Lung (tissue), 12 donors: ENCODE measurements around the gene MYO10. TPM values are rescaled to one million over a fixed set of nuclear protein-coding genes. Genes with fewer than 3 reads are reported as not detected.
A peak's percentile ranks its signal among the peaks of the same experiment; 100 is the strongest.

Experiments used
- ATAC-seq: fragments of 200-7000 bp; cut with Tn5 transposase; one replicate; pipeline ENCODE4 v1.9.1; 2020; ENCODE audit warnings: moderate number of reproducible peaks; ENCODE audit not compliant: insufficient read depth, low FRiP score
- DNase-seq, 3 donors: peaks; one replicate each; pipeline ENCODE4 v3.0.0-alpha.2; 2013 to 2017
- H3K27ac ChIP-seq, 2 donors: one replicate each; pipeline ENCODE4 v1.5.1; 2013; ENCODE audit warnings: mild to moderate bottlenecking in 2 of 2, moderate library complexity in 2 of 2, control low read depth in 1 of 2, inconsistent platforms in 1 of 2, low read depth in 1 of 2, low read length in 1 of 2
- H3K27me3 ChIP-seq, 3 donors: one replicate each; pipeline ENCODE4 v1.5.1; 2013; ENCODE audit warnings: low read length in 2 of 3; ENCODE audit not compliant: control insufficient read depth in 3 of 3, insufficient read depth in 3 of 3
- H3K36me3 ChIP-seq, 4 donors: one replicate each; pipeline ENCODE4 v1.5.1; 2013; ENCODE audit warnings: low read length in 4 of 4, mild to moderate bottlenecking in 1 of 4, moderate library complexity in 1 of 4; ENCODE audit not compliant: control insufficient read depth in 4 of 4, insufficient read depth in 4 of 4
- H3K4me1 ChIP-seq, 5 donors: one replicate each; pipeline ENCODE4 v1.5.1; 2013; ENCODE audit warnings: low read length in 5 of 5, mild to moderate bottlenecking in 2 of 5, moderate library complexity in 1 of 5; ENCODE audit not compliant: control insufficient read depth in 5 of 5, insufficient read depth in 5 of 5
- H3K4me3 ChIP-seq: one replicate; pipeline ENCODE4 v1.5.1; 2013; ENCODE audit warnings: mild to moderate bottlenecking, control low read depth, moderate library complexity
- H3K9ac ChIP-seq, 2 donors: one replicate each; pipeline ENCODE4 v1.5.1; 2013; ENCODE audit warnings: low read length in 2 of 2, control low read depth in 1 of 2; ENCODE audit not compliant: insufficient read depth in 1 of 2
- H3K9me3 ChIP-seq, 4 donors: one replicate each; pipeline ENCODE4 v1.5.1; 2013; ENCODE audit warnings: low read length in 3 of 4, mild to moderate bottlenecking in 1 of 4, moderate library complexity in 1 of 4; ENCODE audit not compliant: control insufficient read depth in 4 of 4, insufficient read depth in 3 of 4
- WGBS, 2 donors: extraction: QIAGEN DNeasy Blood & Tissue Kit; methylation state at CpG; one replicate each; pipeline ENCODE4 v1.1.7; 2013; 5-methylcytosine and 5-hydroxymethylcytosine counted together
- polyA plus RNA-seq, 2 donors: library from polyadenylated mRNA; stranded (reverse); fragments of 200-250 nt; gene quantifications; one replicate each; pipeline ENCODE4 v1.2.1, GENCODE V29; 2013
- total RNA-seq, 2 donors: library from RNA; depleted of rRNA in 1 of 2; stranded (reverse); fragments of >200 nt in 1 of 2; gene quantifications; one replicate each; pipeline ENCODE4 v1.2.1, GENCODE V29; 2014 to 2021
- TF ChIP-seq, protein P1 (sequence below): IDR thresholded peaks from 2 replicates; pipeline ENCODE4 v1.5.1; 2012; ENCODE audit warnings: mild to moderate bottlenecking; ENCODE audit errors: control extremely low read depth, extremely low read depth
- donor health status: control.
- donor health status: control.
- donor health status: Bipolar disorder and iron deficiency.
- donor health status: healthy.
- donor health status: DM: yes; HTN: yes; CAD: no.

Gene MYO10
- total and polyA plus RNA-seq, 4 donors: 10.6 to 71.5 (median 28.2) TPM

DNA sequence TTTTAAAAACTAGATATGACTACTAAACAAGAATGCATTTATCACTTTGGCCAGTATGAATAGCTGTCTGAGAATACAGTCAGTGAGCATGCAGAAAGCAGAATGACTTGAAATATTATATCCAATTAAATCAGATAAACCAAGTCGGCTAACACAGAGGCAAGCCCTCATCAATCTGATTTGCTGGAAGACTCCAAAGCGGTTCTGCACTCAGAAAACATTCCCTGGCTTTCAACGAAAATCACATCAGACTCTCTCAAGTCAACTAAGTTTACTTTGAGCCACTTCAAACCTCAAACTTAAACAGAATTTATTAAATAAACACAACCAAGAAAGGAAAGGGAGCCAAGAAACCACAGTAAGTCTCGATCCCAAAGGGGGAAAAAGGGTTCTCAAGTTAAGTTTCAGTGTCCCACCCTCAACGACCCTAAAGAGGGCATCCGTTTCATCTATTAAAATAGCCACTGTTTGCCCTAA, 1.4 kb downstream of the MYO10 start:
- H3K27me3 ChIP-seq: peaks cover 0 to 12% (median 6%) of the 10 kb centered on the region in 3 donors
- 1 to 2% methylated on average over 6 of the region's 6 CpGs for WGBS, 2 donors
- no peaks in the 10 kb centered on the region for H3K9me3 ChIP-seq
- H3K9ac ChIP-seq: peak overlapping the region; percentile 14 to 83
- ATAC-seq (no peak), DNase-seq (peak in 2 of 3 donors; percentile 72 to 76)
- H3K36me3 ChIP-seq: peaks cover 0 to 4% (median 0%) of the 10 kb centered on the region in 4 donors
- peaks cover 0 to 44% (median 23%) of the 10 kb centered on the region in 5 donors for H3K4me1 ChIP-seq
- TF ChIP-seq, protein P1, sequence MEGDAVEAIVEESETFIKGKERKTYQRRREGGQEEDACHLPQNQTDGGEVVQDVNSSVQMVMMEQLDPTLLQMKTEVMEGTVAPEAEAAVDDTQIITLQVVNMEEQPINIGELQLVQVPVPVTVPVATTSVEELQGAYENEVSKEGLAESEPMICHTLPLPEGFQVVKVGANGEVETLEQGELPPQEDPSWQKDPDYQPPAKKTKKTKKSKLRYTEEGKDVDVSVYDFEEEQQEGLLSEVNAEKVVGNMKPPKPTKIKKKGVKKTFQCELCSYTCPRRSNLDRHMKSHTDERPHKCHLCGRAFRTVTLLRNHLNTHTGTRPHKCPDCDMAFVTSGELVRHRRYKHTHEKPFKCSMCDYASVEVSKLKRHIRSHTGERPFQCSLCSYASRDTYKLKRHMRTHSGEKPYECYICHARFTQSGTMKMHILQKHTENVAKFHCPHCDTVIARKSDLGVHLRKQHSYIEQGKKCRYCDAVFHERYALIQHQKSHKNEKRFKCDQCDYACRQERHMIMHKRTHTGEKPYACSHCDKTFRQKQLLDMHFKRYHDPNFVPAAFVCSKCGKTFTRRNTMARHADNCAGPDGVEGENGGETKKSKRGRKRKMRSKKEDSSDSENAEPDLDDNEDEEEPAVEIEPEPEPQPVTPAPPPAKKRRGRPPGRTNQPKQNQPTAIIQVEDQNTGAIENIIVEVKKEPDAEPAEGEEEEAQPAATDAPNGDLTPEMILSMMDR: no peak
- H3K4me3 ChIP-seq: peak overlapping the region; percentile 90
- H3K27ac ChIP-seq: no peak overlapping the region

DNA sequence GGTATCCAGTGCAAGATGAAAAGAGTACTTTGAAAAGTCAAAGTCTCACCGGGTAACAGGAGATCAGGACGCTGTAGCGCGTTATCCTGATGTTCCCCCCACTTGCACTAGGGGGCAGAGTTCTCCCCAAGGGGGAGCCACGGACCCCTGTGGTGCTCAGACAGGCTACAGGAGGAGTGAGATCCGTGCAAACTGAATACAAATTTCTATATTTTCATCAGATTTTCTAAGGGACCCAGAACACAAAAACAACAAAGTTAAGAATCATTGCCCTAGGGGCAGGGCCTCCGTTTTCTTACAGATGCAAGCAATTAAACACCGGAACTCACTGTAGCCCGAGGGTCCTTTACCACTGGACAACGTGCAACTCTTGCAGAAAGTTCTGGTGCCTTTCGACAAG, 2.0 kb downstream of the MYO10 start:
- H3K4me1 ChIP-seq: peaks cover 0 to 43% (median 23%) of the 10 kb centered on the region in 5 donors
- H3K4me3 ChIP-seq: peak overlapping the region; percentile 47
- no peak for ATAC-seq
- no peaks in the 10 kb centered on the region for H3K9me3 ChIP-seq
- H3K9ac ChIP-seq: peak overlapping the region in 1 of 2 donors; percentile 65
- TF ChIP-seq, protein P1: peak; percentile 59
- peak; percentile 79 to 87 (median 86) for DNase-seq
- H3K27ac ChIP-seq: no peak overlapping the region
- H3K27me3 ChIP-seq: peaks cover 0 to 12% (median 6%) of the 10 kb centered on the region in 3 donors
- H3K36me3 ChIP-seq: peaks cover 0 to 4% (median 0%) of the 10 kb centered on the region in 4 donors
- WGBS, 2 donors: 2 to 3% methylated on average over 11 of the region's 11 CpGs

DNA sequence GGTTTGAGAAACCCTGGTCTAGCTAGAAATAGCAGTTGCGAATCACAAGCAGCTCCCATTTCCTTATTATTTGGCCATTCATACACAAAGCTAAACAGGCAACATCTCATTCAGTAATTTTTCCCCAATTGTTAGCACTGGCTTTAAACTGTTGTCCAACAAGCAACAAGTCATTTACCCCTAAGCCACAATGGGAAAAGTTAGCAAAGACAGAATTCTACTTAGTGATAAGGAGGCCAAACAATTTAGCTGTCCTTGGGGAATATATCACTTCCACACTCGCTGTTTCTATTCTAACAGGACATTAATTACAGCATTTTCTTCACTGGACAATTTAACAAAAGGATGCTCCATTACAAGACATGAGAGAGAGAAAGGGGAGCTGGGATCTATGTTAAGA, 2.8 kb downstream of the MYO10 start:
- Histone ChIP-seq H3K9me3 (no peaks in the 10 kb centered on the region), H3K36me3 (peaks cover 0 to 4% (median 0%) of the 10 kb centered on the region in 4 donors), H3K27me3 (peaks cover 0 to 10% (median 4%) of the 10 kb centered on the region in 3 donors), H3K9ac (peak overlapping the region in 1 of 2 donors; percentile 65), H3K4me1 (peaks cover 0 to 43% (median 23%) of the 10 kb centered on the region in 5 donors), H3K4me3 (no peak overlapping the region), H3K27ac (peak overlapping the region in 1 of 2 donors; percentile 17)
- ATAC-seq (no peak), DNase-seq (no peak)
- WGBS, 2 donors: 56 to 72% methylated on average over 2 of the region's 2 CpGs
- TF ChIP-seq, protein P1: no peak
